Neural progenitor cell (in vitro differentiated cells): ENCODE results near the gene EHF.

Source experiments
- EZH2 ChIP-seq: fragments of 200-600 bp; sonication (generic); IDR thresholded peaks from 2 replicates; pipeline ENCODE4 v1.6.1; 2017; ENCODE audit warnings: antibody characterized with exemption, mild to moderate bottlenecking, moderate library complexity
- EZH2phosphoT487 ChIP-seq: fragments of 200-600 bp; sonication (generic); IDR thresholded peaks from 2 replicates; pipeline ENCODE4 v1.6.1; 2017; ENCODE audit warnings: antibody characterized with exemption
- TF ChIP-seq, protein P1 (sequence below): fragments of 200-600 bp; sonication (generic); IDR thresholded peaks from 2 replicates; pipeline ENCODE4 v1.5.1; 2017; ENCODE audit warnings: antibody characterized with exemption, mild to moderate bottlenecking

DNA sequence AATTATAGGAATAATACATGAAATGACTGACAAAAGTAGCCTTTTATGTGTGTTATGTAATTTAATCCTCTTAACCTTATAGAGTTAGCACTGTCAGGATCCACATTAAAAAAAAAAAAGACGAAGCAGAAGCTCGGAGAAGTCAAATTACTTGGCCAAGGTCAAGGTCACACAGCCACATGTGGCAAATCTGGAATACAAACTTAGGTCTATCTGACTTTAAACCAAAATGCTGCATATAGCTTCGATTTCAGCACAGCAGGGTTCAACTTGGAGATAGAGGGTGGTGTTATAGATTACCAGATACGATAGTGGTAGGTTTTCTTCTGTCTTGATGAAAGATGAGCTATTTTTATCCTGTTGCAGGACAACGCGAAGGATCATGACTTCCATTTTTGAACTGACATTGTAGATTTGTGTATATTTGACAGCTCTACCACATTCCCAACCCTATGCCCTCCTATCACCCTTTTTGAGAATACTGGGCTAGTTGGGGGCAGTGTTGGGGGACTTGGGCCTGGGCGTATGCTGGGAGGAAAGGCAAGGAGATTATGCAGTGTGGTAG, 11.6 kb upstream of the EHF start:
- TF ChIP-seq, protein P1, sequence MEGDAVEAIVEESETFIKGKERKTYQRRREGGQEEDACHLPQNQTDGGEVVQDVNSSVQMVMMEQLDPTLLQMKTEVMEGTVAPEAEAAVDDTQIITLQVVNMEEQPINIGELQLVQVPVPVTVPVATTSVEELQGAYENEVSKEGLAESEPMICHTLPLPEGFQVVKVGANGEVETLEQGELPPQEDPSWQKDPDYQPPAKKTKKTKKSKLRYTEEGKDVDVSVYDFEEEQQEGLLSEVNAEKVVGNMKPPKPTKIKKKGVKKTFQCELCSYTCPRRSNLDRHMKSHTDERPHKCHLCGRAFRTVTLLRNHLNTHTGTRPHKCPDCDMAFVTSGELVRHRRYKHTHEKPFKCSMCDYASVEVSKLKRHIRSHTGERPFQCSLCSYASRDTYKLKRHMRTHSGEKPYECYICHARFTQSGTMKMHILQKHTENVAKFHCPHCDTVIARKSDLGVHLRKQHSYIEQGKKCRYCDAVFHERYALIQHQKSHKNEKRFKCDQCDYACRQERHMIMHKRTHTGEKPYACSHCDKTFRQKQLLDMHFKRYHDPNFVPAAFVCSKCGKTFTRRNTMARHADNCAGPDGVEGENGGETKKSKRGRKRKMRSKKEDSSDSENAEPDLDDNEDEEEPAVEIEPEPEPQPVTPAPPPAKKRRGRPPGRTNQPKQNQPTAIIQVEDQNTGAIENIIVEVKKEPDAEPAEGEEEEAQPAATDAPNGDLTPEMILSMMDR: no peak
- TF ChIP-seq EZH2: no peak
- TF ChIP-seq EZH2phosphoT487: no peak
